ENCODE measurements around the gene ARHGDIA. TPM values are rescaled to one million over a fixed set of nuclear protein-coding genes. Genes with fewer than 3 reads are reported as not detected.
"Not testable (repeated sequence)": the region's sequence is repeated elsewhere in the genome, so short reads cannot be mapped to it uniquely, and the experiment has no call there.

ARHGDIA gene
- total RNA-seq, 2 donors from 2014 or later = 384 to 814 TPM

DNA sequence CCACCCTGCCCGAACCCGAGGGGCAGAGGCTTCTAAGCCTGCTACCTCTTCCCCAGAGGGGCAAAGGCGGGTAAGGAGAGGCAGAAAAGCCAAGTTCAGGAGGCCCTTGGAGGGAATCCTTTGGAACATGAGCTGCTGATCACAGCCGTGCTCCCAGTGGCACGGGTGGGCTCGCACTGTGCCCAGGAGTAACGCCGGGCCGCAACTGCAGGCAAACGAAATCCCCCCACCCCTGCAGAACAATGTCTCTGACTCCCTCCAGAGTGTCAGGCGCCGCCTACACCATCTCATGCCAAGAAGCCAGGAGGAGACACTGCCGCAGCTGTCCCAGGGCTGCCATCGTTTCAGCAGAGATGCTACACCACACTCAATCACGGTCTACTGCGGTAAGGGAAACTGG lies 19.7 kb downstream of the ARHGDIA start:
- Mint-ChIP-seq H3K36me3 (ENCODE audit: low read depth) (peaks cover 97% of the 10 kb centered on the region), H3K4me3 (no peak overlapping the region), H3K9me3 (no peaks in the 10 kb centered on the region), H3K27ac (no peak overlapping the region), H3K27me3 (no peaks in the 10 kb centered on the region), H3K4me1 (no peaks in the 10 kb centered on the region)
- no peak for ATAC-seq (replicated peaks)

DNA sequence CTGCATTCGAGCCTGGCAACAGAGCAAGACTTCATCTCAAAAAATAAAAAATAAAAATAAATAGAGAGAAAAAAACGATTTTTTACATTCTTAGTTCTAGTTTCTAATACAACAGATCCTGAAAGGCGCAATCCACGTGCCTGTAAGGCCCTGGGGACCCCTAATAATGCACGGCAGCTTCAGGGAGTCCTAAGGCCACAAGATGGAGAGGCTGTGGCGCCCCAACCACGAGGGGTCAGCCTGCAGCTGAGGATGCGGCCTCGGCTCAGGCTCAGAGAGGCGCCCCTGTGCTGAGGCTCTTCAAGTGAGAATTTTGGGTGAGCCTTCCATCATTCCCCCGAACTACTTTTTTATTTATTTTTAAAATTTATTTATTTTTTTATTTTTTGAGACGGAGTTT lies 21.7 kb downstream of the ARHGDIA start:
- Mint-ChIP-seq H3K27me3 (no peaks in the 10 kb centered on the region), H3K4me1 (no peaks in the 10 kb centered on the region), H3K9me3 (no peaks in the 10 kb centered on the region), H3K36me3 (ENCODE audit: low read depth) (peaks cover 94% of the 10 kb centered on the region), H3K4me3 (no peak overlapping the region), H3K27ac (no peak overlapping the region)
- no peak for ATAC-seq (replicated peaks)

DNA sequence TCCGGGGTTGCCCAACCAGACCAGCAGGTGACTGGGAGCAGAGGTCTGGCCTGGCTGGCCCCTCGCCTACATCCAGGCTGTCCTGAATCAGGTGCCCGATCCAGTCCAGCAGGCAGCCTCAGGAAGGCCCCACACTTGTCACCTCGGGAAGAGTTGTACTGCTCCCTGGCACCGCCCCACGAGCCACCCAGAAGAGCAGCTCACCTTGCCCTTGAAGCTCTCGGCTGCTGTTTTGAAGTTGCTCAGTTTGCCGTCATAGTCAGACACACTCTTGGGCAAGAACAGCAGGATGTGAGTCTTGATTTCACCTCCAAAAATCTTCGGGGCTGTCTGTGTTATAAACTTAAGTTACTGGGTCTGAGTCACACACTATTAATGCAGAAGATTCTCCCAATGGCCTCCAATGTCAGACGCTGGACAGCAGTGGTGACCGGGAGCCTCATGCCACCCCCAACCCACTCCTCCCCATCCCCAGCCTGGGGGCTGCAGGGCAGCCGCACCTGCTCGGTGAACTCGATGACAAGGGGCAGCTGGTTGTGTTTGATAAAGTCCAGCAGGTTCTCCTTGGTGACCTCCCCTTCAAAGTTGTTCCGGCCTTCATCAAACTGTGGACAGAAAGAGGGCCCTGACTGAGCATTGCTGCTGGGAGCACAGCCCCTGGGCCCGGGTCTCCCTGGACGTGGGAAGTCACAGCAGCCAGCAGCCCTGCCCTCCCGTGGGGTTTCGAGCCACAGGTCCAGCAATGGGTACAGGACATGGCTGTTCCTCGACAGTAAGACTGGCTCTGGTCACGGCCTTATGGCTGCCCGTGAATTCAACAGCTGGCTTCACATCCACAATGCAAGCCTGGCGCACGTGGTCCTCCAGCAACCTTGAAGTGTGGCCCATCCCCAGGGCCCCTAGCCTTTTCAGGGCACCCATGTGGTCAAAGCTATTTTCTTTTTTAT lies 24.1 kb downstream of the ARHGDIA start:
- H3K27ac Mint-ChIP-seq = no peak overlapping the region

DNA sequence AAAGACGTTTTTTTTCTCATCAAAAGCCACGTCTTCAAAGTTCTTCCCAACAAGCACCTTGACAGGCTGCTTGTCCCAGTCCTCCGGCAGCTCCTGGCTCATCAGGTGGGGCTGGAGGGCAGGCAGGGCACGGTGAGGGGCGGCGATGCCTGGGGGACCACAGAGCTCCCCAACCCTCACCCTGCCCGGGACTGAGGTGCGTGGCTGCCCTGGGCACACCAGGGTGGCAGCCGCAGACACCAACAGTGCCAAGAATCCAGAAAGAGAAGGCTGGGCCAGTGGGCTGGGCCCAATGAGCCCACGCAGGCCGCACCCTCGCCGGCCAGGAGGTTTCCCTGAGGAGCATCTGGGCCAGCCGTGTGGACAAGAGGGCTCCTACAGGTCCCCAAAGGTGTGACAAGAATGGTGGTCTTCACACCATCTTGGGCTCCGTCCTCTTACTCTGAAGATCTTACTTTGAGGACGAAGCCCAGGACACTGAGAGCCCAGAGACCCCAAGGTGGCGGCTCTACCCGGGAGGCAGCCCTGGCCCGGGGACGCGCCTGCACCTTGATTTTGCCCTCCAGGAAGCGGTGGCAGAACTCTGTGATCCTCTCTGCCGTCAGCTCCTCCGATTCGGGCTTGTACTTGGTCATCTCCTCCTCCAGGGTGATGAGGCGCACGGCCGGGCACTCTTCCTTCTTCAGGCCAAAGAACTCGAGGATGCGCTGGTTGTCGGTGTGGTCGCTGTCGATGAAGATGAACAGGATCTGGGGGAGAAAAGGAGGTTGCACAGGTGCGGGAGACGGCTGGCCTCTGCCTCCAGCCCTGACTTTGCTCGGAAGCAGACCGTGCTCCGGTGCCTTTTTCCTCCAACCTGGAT lies 25.0 kb downstream of the ARHGDIA start:
- Mint-ChIP-seq H3K27me3 (no peaks in the 10 kb centered on the region), H3K4me1 (no peaks in the 10 kb centered on the region), H3K9me3 (no peaks in the 10 kb centered on the region), H3K27ac (no peak overlapping the region), H3K4me3 (no peak overlapping the region), H3K36me3 (ENCODE audit: low read depth) (peaks cover 76% of the 10 kb centered on the region)
- ATAC-seq (replicated peaks) = no peak

More for the DNA sequence above, 24.1 kb downstream of the ARHGDIA start:
- Mint-ChIP-seq H3K36me3 (ENCODE audit: low read depth) (peaks cover 85% of the 10 kb centered on the region), H3K4me3 (no peak overlapping the region), H3K27me3 (no peaks in the 10 kb centered on the region), H3K4me1 (no peaks in the 10 kb centered on the region), H3K9me3 (no peaks in the 10 kb centered on the region)
- ATAC-seq (replicated peaks) = no peak

DNA sequence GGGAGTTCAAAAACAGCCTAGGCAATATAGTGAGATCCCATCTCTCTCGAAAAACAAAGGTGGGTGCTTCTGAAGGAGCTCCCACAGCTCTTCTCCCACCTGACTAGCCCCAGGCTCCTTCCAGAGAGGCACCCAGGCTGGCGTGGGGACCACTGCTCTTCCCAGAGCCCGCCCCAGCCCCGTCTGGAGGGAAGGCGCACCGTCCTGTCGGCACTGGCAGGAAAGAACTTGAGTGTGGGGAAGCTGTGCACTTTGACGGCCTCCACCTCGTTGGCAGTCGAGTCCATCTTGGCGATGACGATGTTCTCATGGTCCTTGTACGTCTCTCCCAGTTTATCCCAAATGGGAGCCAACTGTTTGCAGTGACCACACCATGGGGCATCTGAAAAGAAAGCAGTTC lies 25.8 kb downstream of the ARHGDIA start:
- no peaks in the 10 kb centered on the region for H3K9me3 Mint-ChIP-seq
- no peaks in the 10 kb centered on the region for H3K27me3 Mint-ChIP-seq
- peaks cover 69% of the 10 kb centered on the region for H3K36me3 Mint-ChIP-seq (ENCODE audit: low read depth)
- no peak for ATAC-seq (replicated peaks)
- H3K27ac Mint-ChIP-seq = no peak overlapping the region
- no peaks in the 10 kb centered on the region for H3K4me1 Mint-ChIP-seq
- H3K4me3 Mint-ChIP-seq = no peak overlapping the region

DNA sequence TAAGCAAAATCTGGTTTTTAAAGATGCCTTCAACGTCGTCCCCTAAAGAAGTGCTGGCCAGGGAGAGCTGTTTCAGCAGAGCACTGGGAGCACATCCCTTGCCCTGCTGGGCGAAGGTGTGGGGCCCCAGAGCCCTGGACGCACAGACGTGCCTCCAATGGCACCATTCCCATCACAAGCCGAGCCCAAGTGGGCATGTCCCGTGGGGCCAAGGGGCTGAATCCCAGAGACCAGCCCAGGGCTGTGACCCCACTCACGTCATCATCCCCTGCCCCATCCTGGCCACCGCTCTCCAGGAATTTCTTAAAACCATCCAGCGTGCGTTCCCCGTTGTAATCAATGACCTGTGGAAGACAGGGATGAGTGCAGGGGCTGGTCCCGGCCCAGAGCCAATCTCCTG lies 26.2 kb downstream of the ARHGDIA start:
- H3K36me3 Mint-ChIP-seq (ENCODE audit: low read depth) = peaks cover 64% of the 10 kb centered on the region
- H3K27ac Mint-ChIP-seq = no peak overlapping the region
- H3K4me3 Mint-ChIP-seq = no peak overlapping the region
- H3K27me3 Mint-ChIP-seq = no peaks in the 10 kb centered on the region
- no peaks in the 10 kb centered on the region for H3K9me3 Mint-ChIP-seq
- no peak for ATAC-seq (replicated peaks)
- no peaks in the 10 kb centered on the region for H3K4me1 Mint-ChIP-seq

DNA sequence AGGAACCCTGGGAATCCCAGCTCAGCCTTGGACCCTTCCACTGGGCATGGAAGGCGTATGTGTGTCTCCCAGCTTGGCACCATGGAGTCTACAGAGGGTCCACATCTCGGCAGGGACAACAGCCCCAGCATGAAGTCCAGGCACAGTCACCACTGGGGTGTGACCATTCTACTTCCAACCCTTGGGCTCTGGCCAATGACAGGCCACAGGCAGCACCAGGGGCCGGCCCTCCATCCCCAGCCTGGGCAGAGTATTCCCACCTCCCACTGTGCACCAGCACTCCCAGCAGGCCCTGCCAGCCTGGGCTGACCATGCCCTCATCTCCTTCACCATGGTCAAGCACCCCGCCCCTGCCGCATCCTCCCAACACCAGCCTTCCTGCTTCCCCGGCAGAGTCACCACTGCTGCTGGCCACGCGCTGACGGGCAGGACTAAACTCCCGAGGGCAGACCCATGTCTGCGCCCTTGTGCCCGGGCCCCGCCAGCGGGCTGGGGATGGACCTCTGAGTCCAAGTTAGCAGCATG lies 26.7 kb downstream of the ARHGDIA start:
- Mint-ChIP-seq H3K4me1 (no peaks in the 10 kb centered on the region), H3K9me3 (no peaks in the 10 kb centered on the region), H3K36me3 (ENCODE audit: low read depth) (peaks cover 60% of the 10 kb centered on the region), H3K4me3 (no peak overlapping the region), H3K27me3 (no peaks in the 10 kb centered on the region), H3K27ac (no peak overlapping the region)
- ATAC-seq (replicated peaks) = peak; percentile 14

DNA sequence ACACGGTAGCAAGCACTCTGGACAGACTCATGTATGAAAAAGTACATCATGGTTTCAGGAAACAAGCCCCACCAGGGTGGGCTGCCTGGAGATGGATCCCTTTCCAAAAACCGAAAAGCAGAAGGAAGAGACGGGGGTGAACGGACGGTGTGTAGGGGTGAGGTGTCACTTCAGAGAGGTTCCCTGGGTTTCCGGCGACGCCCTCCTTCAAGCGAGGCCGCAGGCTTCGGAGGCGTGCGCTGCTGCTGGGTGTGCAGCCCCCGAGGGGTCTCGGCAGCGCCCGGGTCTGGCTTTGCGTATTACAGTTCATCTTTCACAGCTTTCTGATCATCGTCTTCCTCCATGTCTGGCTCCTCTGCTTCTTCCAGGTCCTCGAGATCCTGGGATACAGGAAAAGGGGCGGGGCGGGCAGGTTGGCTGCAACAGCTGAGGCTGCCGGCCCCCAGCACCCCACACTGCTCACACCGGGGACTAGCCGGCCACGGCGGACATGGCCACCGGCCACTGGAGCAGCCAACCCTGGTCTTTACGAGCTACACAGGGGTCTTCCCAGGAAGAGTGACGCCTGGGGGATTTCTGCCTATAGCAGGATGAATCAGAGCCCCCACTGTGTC lies 27.3 kb downstream of the ARHGDIA start:
- Mint-ChIP-seq H3K9me3 (no peaks in the 10 kb centered on the region), H3K4me3 (no peak overlapping the region)

DNA sequence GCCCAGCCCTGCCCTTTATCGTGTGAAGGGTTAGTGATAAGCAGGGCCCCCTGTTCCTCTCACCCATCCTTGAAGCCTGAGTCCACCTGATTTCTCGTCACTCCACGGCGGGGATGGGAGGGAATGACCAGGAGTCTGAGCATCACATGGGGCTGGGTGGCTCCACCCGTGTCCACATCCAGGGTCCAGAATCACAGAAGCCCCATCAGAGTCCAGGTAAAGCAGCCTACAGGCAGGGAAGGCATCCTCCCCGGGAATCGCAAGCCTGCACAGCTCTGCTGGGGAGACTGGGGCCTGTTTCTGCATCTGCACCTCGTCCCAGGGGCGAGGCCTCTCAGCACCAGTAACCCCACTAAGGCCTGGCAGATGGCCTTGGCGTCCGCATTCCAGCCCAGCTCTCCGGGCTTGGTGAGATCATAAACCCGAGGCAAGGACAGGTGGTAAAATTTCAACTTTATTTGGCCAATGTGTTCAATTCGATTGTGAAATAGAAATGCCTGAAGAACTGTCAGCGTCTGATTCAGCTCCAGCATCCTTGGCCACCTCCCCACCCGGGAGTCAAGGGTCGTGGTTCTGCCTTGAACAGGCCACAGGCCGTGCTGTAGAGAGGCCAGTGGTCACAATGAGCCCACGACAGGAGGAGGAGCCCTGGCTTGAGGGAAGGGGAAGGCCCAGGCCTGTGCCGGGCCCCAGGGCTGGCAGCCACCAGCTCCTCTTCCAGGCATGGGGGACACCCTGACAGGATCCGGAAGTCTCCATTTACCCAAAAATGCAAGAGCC lies 28.2 kb downstream of the ARHGDIA start:
- Mint-ChIP-seq H3K9me3 (no peaks in the 10 kb centered on the region), H3K4me3 (no peak overlapping the region), H3K27ac (no peak overlapping the region), H3K27me3 (no peaks in the 10 kb centered on the region), H3K36me3 (ENCODE audit: low read depth) (peaks cover 47% of the 10 kb centered on the region), H3K4me1 (no peaks in the 10 kb centered on the region)
- peak; percentile 17 for ATAC-seq (replicated peaks)

More for the DNA sequence above, 27.3 kb downstream of the ARHGDIA start:
- Mint-ChIP-seq H3K4me1 (no peaks in the 10 kb centered on the region), H3K27ac (no peak overlapping the region), H3K36me3 (ENCODE audit: low read depth) (peaks cover 54% of the 10 kb centered on the region), H3K27me3 (no peaks in the 10 kb centered on the region)
- no peak for ATAC-seq (replicated peaks)

DNA sequence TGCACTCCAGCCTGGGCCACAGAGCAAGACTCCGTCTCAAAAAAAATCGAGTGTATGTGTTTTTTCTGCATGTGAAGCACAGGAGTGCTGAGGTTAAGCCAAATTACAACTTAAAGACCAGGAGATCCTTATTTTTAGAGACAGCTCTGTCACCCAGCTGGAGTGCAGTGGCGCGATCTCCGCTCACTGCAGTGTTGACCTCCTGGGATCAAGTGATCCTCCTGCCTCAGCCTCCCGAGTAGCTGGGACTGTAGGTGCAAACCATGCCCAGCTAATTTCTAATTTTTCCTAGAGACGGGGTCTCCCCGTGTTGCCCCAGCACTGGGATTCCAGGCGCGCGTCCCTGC lies 28.8 kb downstream of the ARHGDIA start:
- Mint-ChIP-seq H3K4me3 (no peak overlapping the region), H3K27me3 (no peaks in the 10 kb centered on the region), H3K36me3 (ENCODE audit: low read depth) (peaks cover 42% of the 10 kb centered on the region), H3K9me3 (no peaks in the 10 kb centered on the region), H3K27ac (no peak overlapping the region), H3K4me1 (no peaks in the 10 kb centered on the region)
- no peak for ATAC-seq (replicated peaks)

DNA sequence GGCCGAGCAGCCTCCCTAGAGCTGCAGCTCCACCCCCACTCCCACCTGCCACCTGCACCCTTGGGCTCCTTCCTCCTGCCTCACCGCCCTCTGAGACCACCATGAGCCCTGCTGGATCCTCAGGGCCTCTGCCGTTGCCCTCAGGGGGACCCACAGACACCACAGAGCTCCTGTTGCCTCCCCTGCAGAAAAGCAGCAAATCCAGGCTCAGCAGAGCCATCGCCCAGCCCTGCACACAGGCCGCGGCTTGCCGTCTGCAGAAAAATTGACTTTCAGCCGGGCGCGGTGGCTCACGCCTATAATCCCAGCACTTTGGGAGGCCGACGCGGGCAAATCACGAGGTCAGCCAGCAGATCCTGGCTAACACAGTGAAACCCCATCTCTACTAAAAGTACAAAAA lies 29.3 kb downstream of the ARHGDIA start:
- Mint-ChIP-seq H3K9me3 (no peaks in the 10 kb centered on the region), H3K27me3 (no peaks in the 10 kb centered on the region), H3K4me1 (no peaks in the 10 kb centered on the region), H3K4me3 (no peak overlapping the region), H3K36me3 (ENCODE audit: low read depth) (peaks cover 37% of the 10 kb centered on the region), H3K27ac (no peak overlapping the region)
- no peak for ATAC-seq (replicated peaks)

DNA sequence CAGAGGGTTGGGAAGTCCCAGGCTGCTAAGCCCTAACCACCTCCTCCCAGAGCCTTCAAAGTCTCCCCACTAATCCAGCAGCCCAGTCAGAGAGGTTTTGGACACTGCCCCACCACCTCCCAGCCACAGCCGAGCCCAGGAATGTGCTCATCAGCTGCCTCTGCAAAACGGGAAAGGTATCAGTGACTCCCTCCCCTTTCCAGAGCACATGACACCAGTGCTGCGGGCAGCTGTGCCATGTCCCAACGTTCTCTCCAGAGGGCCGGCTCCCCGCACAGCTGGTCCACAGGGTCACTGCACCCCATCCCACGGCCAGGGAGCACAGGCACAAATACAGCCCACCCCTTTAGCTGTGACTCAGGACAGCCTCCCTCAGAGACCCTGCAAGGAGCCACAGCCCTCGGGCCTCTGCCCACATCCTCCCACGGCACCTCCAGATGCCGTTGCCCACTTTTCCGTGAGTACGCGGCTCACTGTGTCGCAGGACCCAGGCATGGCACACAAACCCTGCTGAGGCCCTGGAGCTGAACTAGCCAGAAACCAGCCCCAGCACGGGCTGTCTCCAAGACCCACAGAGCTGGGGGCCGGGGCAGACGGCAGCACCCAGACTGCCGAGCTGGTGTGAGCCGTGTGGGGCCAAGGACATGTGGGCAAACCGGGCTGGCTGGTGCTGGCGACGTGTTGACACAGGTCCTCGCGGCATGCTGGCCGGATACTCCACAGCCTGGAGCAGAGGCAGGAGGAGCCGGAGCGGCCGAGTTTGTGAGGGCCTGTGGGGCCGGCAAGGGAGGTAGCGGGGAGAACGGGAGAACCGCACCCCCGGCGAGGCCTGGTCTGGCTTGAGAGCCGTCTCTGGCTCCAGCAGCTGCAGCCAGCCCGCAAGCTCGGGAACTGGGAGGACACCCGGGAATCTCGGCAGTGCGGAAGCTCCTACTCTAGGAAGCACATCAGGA lies 30.0 kb downstream of the ARHGDIA start:
- no peak overlapping the region for H3K4me3 Mint-ChIP-seq
- no peaks in the 10 kb centered on the region for H3K27me3 Mint-ChIP-seq
- no peaks in the 10 kb centered on the region for H3K4me1 Mint-ChIP-seq
- H3K36me3 Mint-ChIP-seq (ENCODE audit: low read depth) = peaks cover 29% of the 10 kb centered on the region
- no peak overlapping the region for H3K27ac Mint-ChIP-seq
- H3K9me3 Mint-ChIP-seq = no peaks in the 10 kb centered on the region
- ATAC-seq (replicated peaks) = no peak

DNA sequence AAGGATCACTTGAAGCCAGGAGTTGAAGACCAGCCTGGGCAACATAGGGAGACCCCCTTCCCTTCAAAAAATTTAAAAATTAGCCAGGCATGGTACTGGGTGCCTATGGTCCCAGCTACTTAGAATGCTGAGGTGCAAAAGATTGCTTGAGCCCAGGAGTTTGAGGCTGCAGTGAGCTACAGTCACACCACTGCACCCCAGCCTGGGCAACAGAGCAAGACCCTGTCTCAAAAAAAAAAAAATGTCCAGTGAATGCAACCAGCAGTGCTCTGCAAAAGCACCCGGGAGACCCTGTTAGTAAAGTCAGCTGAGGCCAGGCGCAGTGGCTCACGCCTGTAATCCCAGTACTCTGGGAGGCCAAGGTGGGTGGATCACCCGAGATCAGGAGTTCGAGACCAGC lies 31.1 kb downstream of the ARHGDIA start:
- H3K4me3 Mint-ChIP-seq; H3K27me3 Mint-ChIP-seq; H3K27ac Mint-ChIP-seq; H3K9me3 Mint-ChIP-seq; ATAC-seq (replicated peaks); H3K4me1 Mint-ChIP-seq: not testable (repeated sequence)
- peaks cover 21% of the 10 kb centered on the region for H3K36me3 Mint-ChIP-seq (ENCODE audit: low read depth)

All from activated T-helper 17 cell treated with anti-CD3 and anti-CD28 coated beads, Interleukin-2, amount 50 U/mL, for 72 hours (primary cell).